OCI-LY3 (cell line): ENCODE data around the gene TFDP1.

Source experiments
- CTCF ChIP-seq: fragments of 200-600, 300-600 bp; sonication (generic); IDR thresholded peaks from 2 replicates; pipeline ENCODE4 v1.5.1; 2014; ENCODE audit warnings: antibody characterized with exemption, low read length, low read depth
- EZH2phosphoT487 ChIP-seq: fragments of 200-600 bp; shearing (Covaris generic); IDR thresholded peaks from 2 replicates; pipeline ENCODE4 v1.6.1; 2018; ENCODE audit warnings: antibody characterized with exemption, mixed run types, low read depth

- no peak for TF ChIP-seq CTCF
- no peak for TF ChIP-seq EZH2phosphoT487
These were observed 2.3 kb downstream of the TFDP1 start for GRCh38 chr13:113586661-113587479.
